MV-4-11 (cell line): ENCODE results near the gene SDCCAG8.

Experiments used
- DNase-seq: peaks from one replicate; lab custom pipeline; 2025; lab: John Stamatoyannopoulos, UW

SDCCAG8 gene

DNA sequence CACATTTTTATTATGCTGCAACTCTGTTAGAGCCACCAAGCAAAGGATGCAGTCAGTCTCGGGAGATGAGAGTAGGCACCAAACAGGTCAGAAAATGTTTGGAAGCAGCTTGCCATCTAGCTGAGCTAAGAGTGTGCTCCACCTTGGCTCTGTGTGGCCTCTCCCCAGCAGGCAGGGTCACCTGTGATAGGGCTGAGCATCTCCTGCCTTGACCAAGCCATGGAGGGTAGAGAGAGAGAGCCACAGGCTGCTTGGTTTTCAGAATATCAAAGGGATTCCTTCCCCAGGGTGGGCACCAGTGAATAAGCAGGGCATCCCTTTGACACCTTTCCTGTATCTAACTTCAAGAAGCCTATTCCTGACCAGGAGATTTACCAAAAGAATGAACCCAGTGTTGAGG, 135.5 kb downstream of the SDCCAG8 start:
- no peak for DNase-seq

GRCh38 chr1:243393096-243393495, 137.3 kb downstream of the SDCCAG8 start:
- DNase-seq: no peak

GRCh38 chr1:243394066-243394465, 138.2 kb downstream of the SDCCAG8 start:
- no peak for DNase-seq

- DNase-seq: no peak
Measured at GRCh38 chr1:243394601-243395464, 139.0 kb downstream of the SDCCAG8 start.

DNA sequence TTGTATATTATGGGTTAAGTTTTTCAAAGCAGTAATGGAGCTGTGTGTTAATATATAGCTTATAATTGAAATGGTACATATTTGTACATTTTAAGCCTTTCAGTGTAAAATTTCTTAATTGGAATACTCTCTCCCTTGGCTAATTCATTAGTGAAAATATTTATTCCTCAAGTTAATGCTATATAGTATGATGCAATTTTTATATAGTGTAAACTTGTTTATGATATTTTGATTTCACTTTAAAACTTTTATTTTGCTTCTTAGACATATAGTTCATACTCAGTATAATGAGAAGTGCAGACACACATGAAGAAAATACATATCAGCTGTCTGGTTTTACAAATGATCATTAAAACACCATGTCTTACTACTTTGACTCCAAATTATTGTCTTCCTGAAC, 140.6 kb downstream of the SDCCAG8 start:
- no peak for DNase-seq

DNA sequence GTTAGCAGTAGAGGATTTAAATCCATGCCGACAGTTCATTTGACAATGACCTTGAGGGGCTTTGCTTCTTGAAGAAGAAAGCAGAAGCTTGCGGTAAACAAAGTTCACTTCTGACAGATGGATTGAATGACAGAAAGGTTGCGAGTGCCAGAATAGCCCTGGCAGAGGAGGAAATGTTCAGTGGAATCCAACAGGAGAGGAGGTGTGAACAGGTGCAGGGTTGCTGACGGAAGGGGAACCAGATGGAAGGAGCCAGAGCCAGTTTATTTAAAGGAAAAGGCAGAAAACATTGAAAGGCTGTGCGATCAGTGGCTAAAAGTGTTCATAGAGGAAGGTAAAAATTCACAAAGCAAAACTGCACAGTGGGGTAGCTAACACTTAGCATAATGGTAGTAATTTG, 141.0 kb downstream of the SDCCAG8 start:
- no peak for DNase-seq

- no peak for DNase-seq
Measured at GRCh38 chr1:243397613-243398321, 141.9 kb downstream of the SDCCAG8 start.

DNA sequence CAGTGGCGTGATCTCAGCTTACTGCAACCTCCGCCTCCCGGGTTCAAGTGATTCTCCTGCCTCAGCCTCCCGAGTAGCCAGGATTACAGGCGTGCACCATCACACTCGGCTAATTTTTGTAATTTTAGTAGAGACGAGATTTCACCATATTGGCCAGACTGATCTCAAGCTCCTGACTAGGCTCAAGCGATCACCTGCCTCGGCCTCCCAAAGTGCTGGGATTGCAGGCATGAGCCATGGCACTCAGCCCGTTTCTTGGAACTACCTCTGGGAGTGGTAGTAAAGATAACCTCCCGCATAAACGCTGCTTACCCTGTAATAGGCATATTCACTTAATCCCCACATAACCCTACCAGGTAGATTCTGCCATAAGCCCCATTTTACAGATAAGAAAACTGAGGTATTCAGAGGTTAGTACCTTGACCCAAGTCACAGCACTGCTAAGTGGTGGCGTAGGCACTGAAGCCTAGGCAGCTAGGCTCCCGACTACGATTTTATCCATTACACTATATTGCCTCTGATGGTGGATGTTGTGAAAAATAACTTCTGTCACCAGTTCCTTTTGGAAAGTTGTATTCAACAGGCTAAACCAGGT, 143.8 kb downstream of the SDCCAG8 start:
- DNase-seq: no peak

DNA sequence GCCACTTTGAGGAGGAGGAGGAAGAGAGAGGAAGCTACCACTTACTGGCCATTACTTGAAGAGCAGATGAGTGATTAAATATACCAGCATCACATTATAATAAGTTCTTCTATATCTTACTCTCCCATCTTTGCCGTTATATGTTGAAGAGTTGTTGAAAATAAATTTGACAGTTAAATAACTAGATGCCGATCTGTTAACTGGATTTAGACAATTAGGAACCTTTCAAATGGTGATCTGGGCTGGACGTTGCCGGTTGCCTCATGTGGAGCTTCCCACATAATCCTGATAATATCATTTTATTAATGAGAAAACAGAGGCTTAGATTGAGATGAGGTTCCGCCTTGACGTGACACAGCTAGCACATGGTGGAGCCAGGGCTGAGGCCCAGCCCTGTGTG, 147.0 kb downstream of the SDCCAG8 start:
- DNase-seq: no peak

GRCh38 chr1:243406424-243406823, 150.6 kb downstream of the SDCCAG8 start:
- no peak for DNase-seq

DNA sequence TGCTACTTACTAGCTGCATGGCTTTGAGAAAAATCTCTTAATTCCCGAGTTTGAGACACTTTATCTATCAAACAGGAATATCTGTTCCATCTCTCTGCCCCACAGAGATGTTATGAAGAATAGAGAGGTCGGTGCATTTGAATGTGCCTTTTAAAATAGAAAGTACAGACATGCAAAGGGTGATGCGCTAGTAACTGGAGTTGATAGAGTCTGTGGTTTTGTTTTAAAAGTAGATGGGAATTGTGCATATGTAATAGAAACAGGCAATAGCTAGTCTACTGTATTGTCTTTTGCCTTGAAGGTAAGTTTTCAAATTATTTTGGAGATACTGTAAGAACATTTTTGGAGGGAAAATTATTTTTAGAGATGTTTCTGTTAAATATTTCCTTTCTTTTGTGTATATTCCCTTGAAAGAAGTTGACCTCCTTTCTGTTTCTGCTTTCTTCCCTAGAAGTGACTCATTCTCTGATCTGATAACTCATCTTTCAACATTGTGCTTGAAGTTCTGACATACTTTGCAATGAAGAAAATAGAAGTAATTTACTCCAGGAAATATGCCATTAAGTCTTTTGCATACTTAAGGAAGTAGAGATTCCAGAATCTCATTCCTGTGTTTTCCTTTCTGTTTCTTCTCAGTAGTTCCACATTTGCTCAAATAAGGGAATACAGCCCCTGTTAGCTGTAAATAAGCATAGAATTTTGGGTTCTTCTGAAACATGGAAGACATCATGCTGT, 151.6 kb downstream of the SDCCAG8 start:
- peak; percentile 20 for DNase-seq

- no peak for DNase-seq
Measured at GRCh38 chr1:243408479-243408878, 152.6 kb downstream of the SDCCAG8 start.

- DNase-seq: no peak
Measured at GRCh38 chr1:243409284-243409683, 153.4 kb downstream of the SDCCAG8 start.

GRCh38 chr1:243411472-243411871, 155.6 kb downstream of the SDCCAG8 start:
- no peak for DNase-seq

GRCh38 chr1:243413431-243414151, 157.8 kb downstream of the SDCCAG8 start:
- no peak for DNase-seq

DNA sequence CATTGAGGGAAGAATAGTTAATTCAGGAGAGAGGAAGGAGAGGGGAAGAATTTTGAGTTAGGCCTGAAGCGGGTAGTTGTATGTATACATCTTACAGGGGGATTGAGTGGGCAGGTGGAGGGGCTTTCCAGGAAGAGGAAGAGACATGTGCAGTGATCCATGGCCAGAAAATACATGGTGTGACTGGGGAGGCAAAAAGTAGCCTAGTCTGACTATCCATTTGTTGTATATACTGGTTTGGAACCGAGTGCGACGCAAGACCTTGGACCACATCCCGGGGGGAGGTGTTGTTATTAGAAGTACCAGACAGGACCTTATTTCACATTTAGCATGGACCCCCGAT, 158.3 kb downstream of the SDCCAG8 start:
- no peak for DNase-seq

DNA sequence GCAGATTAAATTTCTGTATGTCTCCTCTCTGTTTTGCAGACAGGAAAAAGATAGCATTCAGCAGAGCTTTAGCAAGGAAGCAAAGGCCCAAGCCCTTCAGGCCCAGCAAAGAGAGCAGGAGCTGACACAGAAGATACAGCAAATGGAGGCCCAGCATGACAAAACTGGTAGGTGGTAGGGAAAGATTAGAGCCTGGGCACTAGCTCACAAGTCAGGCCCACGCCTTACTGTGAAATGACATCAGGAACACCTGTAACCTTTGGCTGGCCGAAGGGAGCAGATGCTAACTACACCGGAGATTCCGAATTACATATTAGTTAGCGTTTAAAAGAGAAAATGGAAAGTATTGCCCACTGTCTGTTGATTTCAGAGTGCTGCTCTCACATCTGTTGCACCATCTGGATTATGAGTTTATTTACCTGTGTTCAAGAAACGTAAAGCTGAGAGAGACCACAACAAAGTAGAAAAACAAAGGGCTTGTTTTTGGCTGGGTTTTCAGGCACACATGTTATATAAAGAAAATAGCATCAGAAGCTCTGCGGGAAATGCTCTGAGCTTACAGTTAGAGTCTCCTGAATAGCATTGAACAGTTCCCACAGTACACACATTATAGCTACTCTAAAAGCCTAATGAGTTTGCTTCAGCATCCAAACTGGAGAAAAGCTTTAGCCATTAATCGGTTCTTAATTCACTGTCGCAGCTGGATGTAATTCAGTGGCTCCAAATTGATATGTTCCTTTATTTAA, 160.0 kb downstream of the SDCCAG8 start:
- DNase-seq: no peak

DNA sequence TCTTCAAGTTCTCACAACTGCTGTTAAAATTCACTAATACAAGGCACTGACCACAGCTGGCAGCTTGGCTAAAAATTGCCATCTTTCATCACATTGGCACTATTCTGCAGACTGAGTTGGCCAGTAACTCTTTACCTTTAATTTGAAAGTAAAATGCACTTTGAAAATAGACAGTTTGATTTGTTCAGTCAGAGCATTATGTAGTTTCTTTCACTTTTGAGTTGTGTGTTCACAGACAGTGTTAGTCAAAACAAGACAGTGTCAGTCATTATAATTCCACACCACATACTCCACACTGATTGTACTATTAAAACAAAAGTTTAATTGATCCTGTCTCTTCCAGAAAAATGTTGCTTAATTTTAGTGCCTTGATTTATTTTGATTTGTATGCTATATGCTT, 160.7 kb downstream of the SDCCAG8 start:
- no peak for DNase-seq

- DNase-seq: no peak
Measured at GRCh38 chr1:243420016-243420945, 164.4 kb downstream of the SDCCAG8 start.
